ENCODE data around the gene ACADS. TPM values are rescaled to one million over a fixed set of nuclear protein-coding genes. Genes with fewer than 3 reads are reported as not detected.

Gene ACADS
- total RNA-seq, 1 experiment from 2014 or later = 6.8 TPM

DNA sequence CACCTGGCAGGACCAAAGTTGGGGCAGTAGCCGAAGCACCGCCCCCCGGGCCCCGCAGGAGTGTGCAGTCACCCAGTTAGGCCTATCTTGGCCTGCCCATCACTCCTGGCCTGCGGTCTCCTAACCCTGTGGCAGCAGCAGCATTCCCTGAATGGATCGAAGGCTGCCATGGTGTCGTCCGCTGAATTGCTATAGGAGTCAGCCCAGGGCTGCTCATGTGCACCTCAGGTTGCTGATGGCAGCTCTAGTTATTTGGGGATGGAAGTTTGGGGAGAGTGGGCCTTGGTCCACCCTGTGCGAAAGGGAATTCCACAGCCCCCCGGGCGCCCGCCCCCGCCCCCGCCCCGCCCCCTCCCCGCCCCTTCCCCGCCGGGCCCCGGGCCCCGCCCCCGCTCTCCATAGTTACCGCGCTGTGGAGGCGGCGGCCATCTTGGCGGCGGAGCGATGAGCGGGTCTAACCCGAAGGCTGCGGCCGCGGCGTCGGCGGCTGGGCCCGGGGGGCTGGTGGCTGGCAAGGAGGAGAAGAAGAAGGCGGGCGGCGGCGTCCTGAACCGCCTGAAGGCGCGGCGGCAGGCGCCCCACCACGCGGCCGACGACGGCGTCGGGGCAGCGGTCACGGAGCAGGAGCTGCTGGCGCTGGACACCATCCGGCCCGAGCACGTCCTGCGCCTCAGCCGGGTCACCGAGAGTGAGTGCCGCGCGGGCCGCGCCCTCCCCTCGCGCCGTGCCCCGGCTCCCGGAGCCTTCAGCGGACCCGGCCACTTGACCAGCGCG is 15.4 kb upstream of the ACADS start, which contains the start of gene UNC119B:
Gene UNC119B, plus strand, starts transcription at position 428 of the 774 bp plus-strand sequence. Its CDS starts 17 bp downstream, at position 445.
- Histone ChIP-seq H3K4me1 (replicated peaks) (peaks cover 13% of the 10 kb centered on the region), H3K27ac (peak within 1 kb of the TSS; percentile 69), H3K9me3 (replicated peaks) (no peaks in the 10 kb centered on the region), H3K36me3 (peaks cover 26% of the 10 kb centered on the region), H3K4me3 (peak within 1 kb of the TSS; percentile 99), H3K27me3 (replicated peaks) (no peaks in the 10 kb centered on the region)
- peak; percentile 56 to 57 for DNase-seq (ENCODE audit: low read depth in 1 of 2, low spot score in 2 of 2)

DNA sequence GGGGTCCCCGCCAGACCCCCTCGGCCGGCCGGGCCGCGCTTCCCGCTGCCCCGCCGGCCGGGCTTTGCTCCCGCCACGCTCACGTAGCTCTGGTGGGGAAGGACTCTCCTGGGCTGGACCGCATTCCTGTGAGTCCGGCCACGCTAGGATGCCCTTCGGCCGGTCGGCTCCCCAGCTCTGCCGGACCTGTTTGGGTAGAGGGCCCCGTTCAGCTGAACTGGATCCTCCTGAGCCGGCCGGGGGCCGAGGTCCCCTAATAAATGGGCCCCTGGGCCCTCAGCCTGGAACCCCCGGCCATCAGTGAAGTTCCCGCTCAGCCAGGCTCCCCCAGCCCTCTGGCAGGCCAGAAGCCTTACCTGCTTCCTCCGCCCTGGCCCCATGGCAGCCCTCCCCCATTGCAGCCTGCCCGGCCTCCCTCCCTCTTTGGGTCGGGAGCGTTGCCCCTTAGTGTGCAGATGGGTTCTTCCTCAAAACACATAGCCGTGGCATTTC is 14.8 kb upstream of the ACADS start:
- Histone ChIP-seq H3K36me3 (peaks cover 30% of the 10 kb centered on the region), H3K4me1 (replicated peaks) (peaks cover 13% of the 10 kb centered on the region), H3K4me3 (peak overlapping the region; percentile 99), H3K27me3 (replicated peaks) (no peaks in the 10 kb centered on the region), H3K9me3 (replicated peaks) (no peaks in the 10 kb centered on the region), H3K27ac (peak overlapping the region; percentile 69; the same call in 1 of the 2 replicates)
- no peak for DNase-seq (ENCODE audit: low read depth in 1 of 2, low spot score in 2 of 2)

DNA sequence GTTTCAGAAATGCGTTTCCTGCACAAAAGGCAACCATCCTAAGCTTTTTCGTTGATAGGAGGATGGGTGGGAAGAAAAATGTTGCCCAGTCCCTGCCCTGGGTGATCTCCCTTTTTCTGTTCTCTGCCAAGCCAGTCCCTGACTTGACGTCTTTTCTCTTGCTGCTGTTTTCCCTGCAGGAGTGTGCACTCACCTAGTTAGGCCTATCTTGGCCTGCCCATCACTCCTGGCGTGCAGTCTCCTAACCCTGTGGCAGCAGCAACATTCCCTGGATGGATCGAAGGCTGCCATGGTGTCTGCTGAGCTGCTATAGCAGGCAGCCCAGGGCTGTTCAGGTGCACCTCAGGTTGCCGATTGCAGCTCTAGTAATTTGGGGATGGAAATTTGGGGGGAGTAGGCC is 14.2 kb upstream of the ACADS start:
- DNase-seq (ENCODE audit: low read depth in 1 of 2, low spot score in 2 of 2) = no peak
- Histone ChIP-seq H3K4me1 (replicated peaks) (peaks cover 13% of the 10 kb centered on the region), H3K4me3 (peak overlapping the region; percentile 99), H3K27me3 (replicated peaks) (no peaks in the 10 kb centered on the region), H3K36me3 (peaks cover 35% of the 10 kb centered on the region), H3K27ac (no peak overlapping the region), H3K9me3 (replicated peaks) (no peaks in the 10 kb centered on the region)

DNA sequence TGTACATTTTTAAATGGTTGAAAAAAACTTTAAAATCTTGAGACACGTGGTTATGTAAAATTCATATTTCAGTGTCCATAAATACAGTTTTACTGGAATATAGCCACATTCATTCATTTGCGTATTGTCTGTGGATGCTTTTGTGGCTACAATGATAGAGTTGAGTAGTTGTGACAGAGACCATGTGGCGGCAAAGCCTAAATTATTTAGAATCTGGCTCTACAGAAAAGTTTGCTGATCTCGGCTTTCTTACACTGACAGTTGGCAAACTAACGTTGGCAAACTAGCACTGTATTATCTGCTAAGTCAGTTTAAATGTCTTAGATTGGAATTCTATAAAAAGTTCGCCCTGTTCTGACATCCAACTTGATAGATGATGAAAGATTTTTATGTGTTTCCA is 13.0 kb upstream of the ACADS start:
- peaks cover 47% of the 10 kb centered on the region for H3K36me3 ChIP-seq
- no peaks in the 10 kb centered on the region for H3K27me3 ChIP-seq (replicated peaks)
- H3K9me3 ChIP-seq (replicated peaks) = no peaks in the 10 kb centered on the region
- H3K27ac ChIP-seq = no peak overlapping the region
- no peak for DNase-seq (ENCODE audit: low read depth in 1 of 2, low spot score in 2 of 2)
- peaks cover 13% of the 10 kb centered on the region for H3K4me1 ChIP-seq (replicated peaks)
- H3K4me3 ChIP-seq = no peak overlapping the region

DNA sequence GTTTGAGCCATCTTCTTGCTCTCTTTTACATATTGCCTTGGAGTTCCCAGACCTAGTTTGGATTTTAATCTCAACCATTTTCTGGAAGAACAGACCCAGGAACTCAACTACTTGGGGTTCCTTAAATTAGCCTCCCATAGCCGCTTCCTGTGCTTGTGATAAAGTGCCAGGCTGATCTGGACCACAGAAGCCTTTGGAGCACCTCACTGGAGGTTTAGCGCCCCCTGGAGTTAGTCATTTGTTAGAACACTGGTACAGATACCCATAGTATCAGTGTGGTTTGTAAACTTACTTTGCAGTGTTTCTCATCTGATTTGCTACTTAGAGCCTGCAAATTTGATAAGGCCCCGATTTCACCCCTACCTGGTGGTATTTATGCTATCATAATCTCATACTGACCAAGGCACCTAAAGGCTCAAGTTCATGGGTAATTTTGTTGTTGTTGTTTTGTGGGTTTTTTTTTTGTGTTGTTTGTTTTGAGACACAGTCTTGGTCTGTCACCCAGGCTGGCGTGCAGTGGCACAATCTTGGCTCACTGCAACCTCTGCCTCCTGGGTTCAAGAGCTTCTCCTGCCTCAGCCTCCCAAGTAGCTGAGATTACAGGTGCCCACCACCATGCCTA is 11.7 kb upstream of the ACADS start:
- Histone ChIP-seq H3K27ac (no peak overlapping the region), H3K27me3 (replicated peaks) (no peaks in the 10 kb centered on the region), H3K4me3 (no peak overlapping the region), H3K9me3 (replicated peaks) (no peaks in the 10 kb centered on the region), H3K4me1 (replicated peaks) (peaks cover 13% of the 10 kb centered on the region), H3K36me3 (peaks cover 60% of the 10 kb centered on the region)
- DNase-seq (ENCODE audit: low read depth in 1 of 2, low spot score in 2 of 2) = peak; percentile 48 to 71

DNA sequence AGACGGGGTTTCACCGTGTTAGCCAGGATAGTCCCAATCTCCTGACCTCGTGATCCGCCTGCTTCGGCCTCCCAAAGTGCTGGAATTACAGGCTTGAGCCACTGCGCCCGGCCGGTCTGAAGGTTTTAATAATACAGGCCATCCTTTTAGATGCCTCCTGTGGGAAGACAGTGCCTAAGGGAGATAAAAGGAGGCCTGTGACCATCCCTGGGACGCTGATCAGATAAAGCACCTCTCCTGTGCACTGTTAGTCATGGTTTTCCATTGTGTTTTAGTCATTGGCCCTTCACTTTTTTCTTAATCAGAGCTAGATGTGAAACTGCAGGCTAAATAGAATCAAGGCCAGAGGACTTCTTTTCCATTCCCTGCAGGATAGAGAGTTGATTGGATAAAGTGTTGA is 7.6 kb upstream of the ACADS start:
- H3K9me3 ChIP-seq (replicated peaks) = no peaks in the 10 kb centered on the region
- no peak overlapping the region for H3K27ac ChIP-seq
- peaks cover 86% of the 10 kb centered on the region for H3K36me3 ChIP-seq
- DNase-seq (ENCODE audit: low read depth in 1 of 2, low spot score in 2 of 2) = no peak
- H3K4me1 ChIP-seq (replicated peaks) = no peaks in the 10 kb centered on the region
- H3K27me3 ChIP-seq (replicated peaks) = no peaks in the 10 kb centered on the region
- no peak overlapping the region for H3K4me3 ChIP-seq

DNA sequence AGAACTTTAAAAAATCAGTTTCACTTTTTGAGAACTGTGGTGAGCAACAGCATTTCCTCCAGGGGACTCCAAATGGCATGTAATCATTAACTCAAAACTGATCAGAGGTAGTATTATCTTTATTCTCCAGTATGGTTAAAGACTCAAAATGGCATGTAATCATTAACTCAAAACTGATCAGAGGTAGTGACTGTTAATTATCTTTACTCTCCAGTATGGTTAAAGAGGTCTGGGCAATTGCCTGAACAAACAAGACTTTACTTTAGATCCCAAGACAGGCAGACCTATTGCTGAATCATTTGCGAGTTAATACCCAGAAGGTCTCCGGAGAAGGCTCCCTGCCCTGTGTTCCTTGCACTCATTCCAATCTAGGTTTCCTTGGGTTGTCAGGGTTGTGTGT is 6.6 kb upstream of the ACADS start:
- H3K36me3 ChIP-seq = peaks cover 80% of the 10 kb centered on the region
- no peaks in the 10 kb centered on the region for H3K4me1 ChIP-seq (replicated peaks)
- H3K27me3 ChIP-seq (replicated peaks) = no peaks in the 10 kb centered on the region
- no peaks in the 10 kb centered on the region for H3K9me3 ChIP-seq (replicated peaks)
- DNase-seq (ENCODE audit: low read depth in 1 of 2, low spot score in 2 of 2) = no peak
- H3K4me3 ChIP-seq = no peak overlapping the region
- no peak overlapping the region for H3K27ac ChIP-seq

DNA sequence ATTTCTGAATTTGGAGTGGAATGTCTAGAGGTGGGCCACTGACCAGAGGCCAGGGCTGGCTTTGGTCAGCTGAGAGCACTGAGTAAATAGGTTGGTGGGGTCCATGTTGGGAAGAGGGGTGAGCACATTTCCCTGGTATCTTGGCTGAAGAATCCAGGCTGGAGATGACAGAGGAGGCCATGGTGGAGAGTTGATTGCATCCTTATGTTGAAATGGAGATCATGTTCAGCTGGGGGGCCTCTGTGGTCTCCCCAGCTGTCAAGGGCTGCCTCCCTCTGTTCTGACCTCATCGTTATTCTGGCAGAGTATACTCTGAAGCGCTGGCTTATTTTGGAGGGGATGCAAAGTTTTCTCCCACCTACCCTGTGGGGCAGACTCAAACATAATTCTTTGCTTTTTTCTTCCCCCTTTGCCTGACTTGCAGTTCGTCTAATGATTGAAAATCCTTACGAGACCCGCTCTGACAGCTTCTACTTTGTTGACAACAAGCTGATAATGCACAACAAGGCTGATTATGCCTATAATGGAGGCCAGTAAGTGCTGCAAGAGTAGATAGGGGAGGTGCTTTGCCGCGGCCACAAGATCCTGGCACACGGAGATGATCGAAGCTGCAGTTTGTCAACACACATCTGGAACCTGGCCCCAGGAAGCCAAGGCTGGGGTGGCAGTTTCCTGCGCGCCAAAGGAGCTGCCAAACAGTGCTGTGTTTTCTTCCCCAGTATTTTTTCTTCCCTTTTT is 6.0 kb upstream of the ACADS start:
- DNase-seq (ENCODE audit: low read depth in 1 of 2, low spot score in 2 of 2) = no peak
- no peaks in the 10 kb centered on the region for H3K27me3 ChIP-seq (replicated peaks)
- no peak overlapping the region for H3K27ac ChIP-seq
- peaks cover 74% of the 10 kb centered on the region for H3K36me3 ChIP-seq
- H3K4me1 ChIP-seq (replicated peaks) = no peaks in the 10 kb centered on the region
- H3K4me3 ChIP-seq = no peak overlapping the region
- H3K9me3 ChIP-seq (replicated peaks) = no peaks in the 10 kb centered on the region

DNA sequence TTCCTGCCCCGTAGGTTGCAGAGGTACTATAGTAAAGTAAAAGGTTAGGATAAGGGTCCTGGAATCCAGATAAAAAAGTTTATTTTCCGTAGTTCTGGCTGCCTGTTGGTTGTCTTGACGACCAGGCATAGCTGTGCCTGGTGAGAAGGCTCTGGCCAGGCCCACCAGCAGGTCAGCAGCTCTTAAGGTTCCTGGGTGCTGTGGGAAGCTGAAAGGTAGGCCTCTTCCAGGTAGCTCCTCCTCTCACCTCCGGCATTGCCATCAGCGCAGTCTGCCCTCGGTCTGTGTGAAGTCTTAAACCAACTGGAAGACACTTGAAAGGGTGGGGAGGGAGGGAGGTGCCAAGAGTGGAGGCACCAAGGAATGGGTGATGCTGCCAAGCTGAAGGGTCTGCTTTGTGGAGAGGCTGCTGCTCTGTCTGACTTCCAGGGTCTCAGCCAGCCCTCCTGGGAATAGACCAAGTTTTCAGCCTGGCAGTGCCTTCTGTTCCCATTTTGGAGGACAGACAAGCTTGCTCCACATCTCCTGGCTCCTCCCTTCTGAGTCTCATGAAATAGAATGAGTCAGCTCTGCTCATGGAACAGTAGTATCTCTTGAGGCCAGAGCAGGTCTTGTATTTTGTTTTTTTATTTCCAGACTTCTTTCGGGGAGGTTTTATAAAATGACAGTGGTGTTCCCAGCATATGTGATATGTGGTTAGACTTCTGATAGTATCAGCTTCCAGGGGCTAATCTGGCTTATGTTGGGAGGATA is 5.2 kb upstream of the ACADS start:
- DNase-seq (ENCODE audit: low read depth in 1 of 2, low spot score in 2 of 2) = no peak
- no peaks in the 10 kb centered on the region for H3K9me3 ChIP-seq (replicated peaks)
- H3K4me1 ChIP-seq (replicated peaks) = peaks cover 5% of the 10 kb centered on the region; the same call in 1 of the 2 replicates
- H3K4me3 ChIP-seq = no peak overlapping the region
- no peak overlapping the region for H3K27ac ChIP-seq
- H3K36me3 ChIP-seq = peaks cover 68% of the 10 kb centered on the region
- no peaks in the 10 kb centered on the region for H3K27me3 ChIP-seq (replicated peaks)

DNA sequence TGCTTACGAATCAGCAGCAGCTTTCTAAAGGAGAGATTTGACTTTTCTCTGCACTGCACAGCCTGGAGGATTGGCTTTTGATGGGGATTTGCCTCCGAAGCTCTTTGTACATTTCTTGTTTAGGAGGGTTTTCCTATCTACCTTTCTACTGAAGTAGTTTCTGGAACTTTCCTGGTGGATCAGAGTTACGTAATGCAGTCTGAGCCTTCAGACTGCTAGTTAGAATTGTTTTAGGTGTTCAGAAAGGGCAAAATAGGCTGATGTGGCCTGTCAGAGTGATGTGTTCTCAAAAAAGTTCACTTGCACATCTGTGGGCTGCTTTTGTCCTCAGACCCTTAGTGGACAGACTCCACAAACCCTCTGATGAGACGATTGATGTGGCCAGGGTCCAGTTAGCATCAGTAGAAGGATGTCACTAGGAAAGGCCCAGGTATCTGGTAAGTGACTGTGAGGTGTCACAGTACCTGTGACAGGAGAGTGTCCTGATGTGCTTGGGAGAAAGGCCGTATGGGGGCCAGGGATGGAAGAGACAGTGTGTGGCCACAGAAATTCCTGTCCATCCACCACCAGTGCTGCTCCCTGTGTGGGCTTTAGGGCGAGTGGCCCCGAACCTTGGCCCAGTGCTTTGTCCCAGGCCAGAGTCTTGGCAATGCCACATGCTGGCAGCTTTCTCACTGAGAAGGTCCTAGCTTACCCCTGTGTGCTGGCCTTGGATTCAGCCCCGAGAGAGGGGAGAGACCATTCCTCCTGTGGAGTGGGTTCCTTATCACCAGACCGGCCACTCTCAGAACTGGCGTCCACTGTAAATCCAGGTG is 4.4 kb upstream of the ACADS start:
- H3K4me3 ChIP-seq = no peak overlapping the region
- no peak overlapping the region for H3K27ac ChIP-seq
- no peaks in the 10 kb centered on the region for H3K9me3 ChIP-seq (replicated peaks)
- H3K36me3 ChIP-seq = peaks cover 61% of the 10 kb centered on the region
- no peak for DNase-seq (ENCODE audit: low read depth in 1 of 2, low spot score in 2 of 2)
- peaks cover 10% of the 10 kb centered on the region; the same call in 1 of the 2 replicates for H3K4me1 ChIP-seq (replicated peaks)
- H3K27me3 ChIP-seq (replicated peaks) = no peaks in the 10 kb centered on the region

DNA sequence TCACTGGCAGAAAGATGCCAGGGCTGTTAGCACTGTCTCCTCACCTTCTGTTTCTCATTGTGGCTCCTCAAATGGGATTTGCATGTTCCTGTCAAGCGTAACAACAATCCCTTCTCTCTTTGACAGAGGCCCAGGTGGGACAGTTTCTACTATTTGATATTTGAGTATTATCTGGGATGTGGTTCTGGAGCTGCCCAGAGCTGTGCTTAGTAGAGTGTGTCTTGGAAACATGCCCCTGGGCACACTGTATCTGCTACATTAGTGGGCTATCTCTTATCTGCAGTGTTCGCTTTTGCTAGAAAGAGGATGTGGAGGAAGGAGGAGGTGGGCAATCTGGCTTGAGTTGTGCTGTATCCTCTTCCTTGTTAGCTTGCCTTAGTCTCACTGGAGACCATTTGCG is 3.8 kb upstream of the ACADS start:
- H3K27ac ChIP-seq = no peak overlapping the region

DNA sequence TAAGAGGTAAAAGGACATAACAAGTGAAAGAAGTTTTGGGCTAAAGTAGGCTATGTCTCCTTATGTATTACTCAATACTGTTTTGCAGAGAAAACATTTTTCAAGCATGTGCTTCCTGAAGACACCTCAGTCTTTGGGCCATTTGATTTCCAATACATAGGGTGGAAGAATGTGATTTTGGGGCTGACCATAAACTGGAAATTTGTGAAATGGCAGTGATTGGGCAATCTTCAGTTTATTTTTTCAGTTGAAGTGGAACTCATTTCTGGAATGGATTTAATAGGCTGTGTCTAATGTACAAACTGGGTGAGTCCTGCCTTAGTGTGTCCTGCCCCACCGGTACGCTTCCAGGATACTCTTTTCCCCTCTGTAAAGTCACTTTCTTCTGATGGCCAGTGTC is 2.8 kb upstream of the ACADS start:
- Histone ChIP-seq H3K36me3 (peaks cover 46% of the 10 kb centered on the region), H3K4me1 (replicated peaks) (peaks cover 13% of the 10 kb centered on the region; the same call in 1 of the 2 replicates), H3K27me3 (replicated peaks) (no peaks in the 10 kb centered on the region), H3K27ac (no peak overlapping the region), H3K9me3 (replicated peaks) (no peaks in the 10 kb centered on the region; the same call in 1 of the 2 replicates), H3K4me3 (no peak overlapping the region)
- DNase-seq (ENCODE audit: low read depth in 1 of 2, low spot score in 2 of 2) = no peak

More for the DNA sequence above, 3.8 kb upstream of the ACADS start:
- Histone ChIP-seq H3K27me3 (replicated peaks) (no peaks in the 10 kb centered on the region), H3K4me3 (no peak overlapping the region), H3K4me1 (replicated peaks) (peaks cover 13% of the 10 kb centered on the region; the same call in 1 of the 2 replicates), H3K36me3 (peaks cover 54% of the 10 kb centered on the region), H3K9me3 (replicated peaks) (no peaks in the 10 kb centered on the region; the same call in 1 of the 2 replicates)
- DNase-seq (ENCODE audit: low read depth in 1 of 2, low spot score in 2 of 2) = no peak

Data from SJSA1 (cell line).